HCT116 (cell line): ENCODE measurements around the gene USO1. TPM values are rescaled to one million over a fixed set of nuclear protein-coding genes. Genes with fewer than 3 reads are reported as not detected.
"Not testable (repeated sequence)": the region's sequence is repeated elsewhere in the genome, so short reads cannot be mapped to it uniquely, and the experiment has no call there.

ENCODE experiments used
- ATAC-seq: fragments of 200-7000 bp; cut with Tn5 transposase; 2 replicates; pipeline ENCODE4 v1.9.1; 2020; ENCODE audit warnings: mild to moderate bottlenecking, moderate library complexity
- BruUV-seq: library from RNA; stranded (reverse); fragments of 400-500 nt; replicated peaks from 2 replicates; lab custom pipeline; 2021; lab: Mats Ljungman, UMichigan
- CTCF ChIA-PET: fragments of 300-600 bp; sonication (Branson Sonifier 250); formaldehyde crosslinking; loops from one replicate; lab custom pipeline; 2021; ENCODE audit warnings: antibody characterized with exemption; lab: Charles Lee
- POLR2A ChIA-PET: fragments of 300-600, 350-600 bp; sonication (Branson Sonifier 250); formaldehyde crosslinking; loops from one replicate; lab custom pipeline; 2021; ENCODE audit warnings: antibody characterized with exemption; lab: Charles Lee
- RAD21 ChIA-PET, 2 experiments: fragments of 300-600 bp; sonication (Branson Sonifier 250); formaldehyde crosslinking; loops; one replicate each; lab custom pipeline; 2023; ENCODE audit warnings: low total read pairs in 2 of 2; ENCODE audit not compliant: uncharacterized antibody in 2 of 2, unreplicated experiment in 2 of 2, low non-redundant PET in 1 of 2; lab: Charles Lee
- DNase-seq: peaks from one replicate; pipeline ENCODE4 v3.0.0-alpha.2; 2010; ENCODE audit warnings: low read depth, low spot score
- H2AFZ ChIP-seq: fragments of 200-600 bp; shearing (Covaris generic), sonication (generic); 2 replicates; pipeline ENCODE4 v1.6.1; 2017; ENCODE audit warnings: low read depth, mixed run types, mixed read lengths, antibody characterized with exemption, low read length; ENCODE audit not compliant: poor library complexity, severe bottlenecking
- H3K27ac ChIP-seq: 2 replicates; pipeline ENCODE4 v1.5.1; 2012; ENCODE audit warnings: low read depth, low read length
- H3K27me3 ChIP-seq: fragments of 200-600 bp; sonication (generic); 2 replicates; pipeline ENCODE4 v1.6.1; 2016; ENCODE audit warnings: mixed run types, low read length, mixed read lengths; ENCODE audit not compliant: insufficient read depth
- H3K36me3 ChIP-seq, 2 experiments: fragments of 200-500 bp in 1 of 2; fragments of 200-600 bp in 1 of 2; sonication (Bioruptor generic) in 1 of 2; sonication (generic) in 1 of 2; 2 replicates each; pipeline versions ENCODE4 v1.5.1 to v1.6.1; 2014 to 2016; ENCODE audit warnings: low read length in 2 of 2, inconsistent platforms in 1 of 2, mixed read lengths in 1 of 2, mixed run types in 1 of 2; ENCODE audit not compliant: insufficient read depth in 2 of 2, control insufficient read depth in 1 of 2
- H3K4me1 ChIP-seq, 2 experiments: fragments of 200-600 bp in 1 of 2; sonication (generic) in 1 of 2; 2 replicates each; pipeline versions ENCODE4 v1.5.1 to v1.6.1; 2012 to 2017; ENCODE audit warnings: low read length in 2 of 2, inconsistent platforms in 1 of 2, mild to moderate bottlenecking in 1 of 2, mixed read lengths in 1 of 2, mixed run types in 1 of 2, moderate library complexity in 1 of 2; ENCODE audit not compliant: insufficient read depth in 2 of 2, control insufficient read depth in 1 of 2
- H3K4me2 ChIP-seq: fragments of 200-600 bp; sonication (generic); 2 replicates; pipeline ENCODE4 v1.6.1; 2017; ENCODE audit warnings: mixed run types, low read length, mixed read lengths
- H3K4me3 ChIP-seq, 2 experiments: fragments of 200-600 bp in 1 of 2; sonication (generic) in 1 of 2; replicated peaks in 1 of 2; 2 replicates each; pipeline ENCODE4 v1.5.1; 2011 to 2016; ENCODE audit warnings: low read length in 2 of 2, control low read depth in 1 of 2, low read depth in 1 of 2, mild to moderate bottlenecking in 1 of 2, mixed read lengths in 1 of 2, mixed run types in 1 of 2
- H3K79me2 ChIP-seq: fragments of 200-600 bp; sonication (generic); 2 replicates; pipeline ENCODE4 v1.6.1; 2017; ENCODE audit warnings: mild to moderate bottlenecking, mixed run types, low read length, moderate library complexity, mixed read lengths; ENCODE audit not compliant: insufficient read depth
- H3K9ac ChIP-seq: fragments of 200-600 bp; sonication (generic); 2 replicates; pipeline ENCODE4 v1.6.1; 2016; ENCODE audit warnings: low read length, mixed read lengths
- H3K9me2 ChIP-seq: fragments of 200-600 bp; sonication (generic), shearing (Covaris generic); 2 replicates; pipeline ENCODE4 v1.6.1; 2017; ENCODE audit warnings: mixed run types, mild to moderate bottlenecking, moderate library complexity; ENCODE audit not compliant: insufficient read depth
- H3K9me3 ChIP-seq, 2 experiments: fragments of 200-500 bp in 1 of 2; fragments of 200-600 bp in 1 of 2; sonication (Bioruptor generic) in 1 of 2; sonication (generic) in 1 of 2; 2 replicates each; pipeline ENCODE4 v1.6.1; 2014 to 2017; ENCODE audit warnings: low read length in 2 of 2, mixed read lengths in 2 of 2, inconsistent platforms in 1 of 2, low read depth in 1 of 2, mild to moderate bottlenecking in 1 of 2, mixed run types in 1 of 2, moderate library complexity in 1 of 2; ENCODE audit not compliant: control insufficient read depth in 1 of 2, insufficient read depth in 1 of 2
- H4K20me1 ChIP-seq: fragments of 200-600 bp; sonication (generic), shearing (Covaris generic); 2 replicates; pipeline ENCODE4 v1.6.1; 2017; ENCODE audit warnings: mixed run types, mild to moderate bottlenecking, moderate library complexity; ENCODE audit not compliant: insufficient read depth
- ATF3 ChIP-seq: IDR thresholded peaks from 2 replicates; pipeline ENCODE4 v1.6.1; 2012
- CBX3 ChIP-seq: IDR thresholded peaks from 2 replicates; pipeline ENCODE4 v1.6.1; 2012; ENCODE audit warnings: low read depth
- EGR1 ChIP-seq: IDR thresholded peaks from 2 replicates; pipeline ENCODE4 v1.6.1; 2012; ENCODE audit warnings: low read depth
- FOSL1 ChIP-seq: IDR thresholded peaks from 2 replicates; pipeline ENCODE4 v1.6.1; 2012; ENCODE audit warnings: low read depth
- MAX ChIP-seq: IDR thresholded peaks from 2 replicates; pipeline ENCODE4 v1.6.1; 2012
- RAD21 ChIP-seq: IDR thresholded peaks from 2 replicates; pipeline ENCODE4 v1.6.1; 2012; ENCODE audit warnings: low read depth, mild to moderate bottlenecking
- SRF ChIP-seq: IDR thresholded peaks from 2 replicates; pipeline ENCODE4 v1.6.1; 2012; ENCODE audit warnings: low read depth
- intact Hi-C: fragments of 100-400 bp; cut with micrococcal nuclease; formaldehyde crosslinking; loops from 2 replicates; pipeline ENCODE4 v1.10.0; 2022
- total RNA-seq: library from RNA; stranded (reverse); gene quantifications from one replicate; pipeline ENCODE4 v1.2.1, GENCODE V29; 2021; ENCODE audit not compliant: unreplicated experiment

USO1 gene
- total RNA-seq, 1 experiment from 2014 or later = 72.7 TPM

GRCh38 chr4:75715105-75715799 is 9.1 kb upstream of the USO1 start:
- TF ChIP-seq CBX3 (no peak), MAX (no peak), ATF3 (no peak), RAD21 (no peak), FOSL1 (no peak), EGR1 (no peak), SRF (no peak)
- RAD21 ChIA-PET = no interaction called here
- Histone ChIP-seq H3K79me2 (no peaks in the 10 kb centered on the region), H3K36me3 (0 out of 4 replicates have a peak, but pooled peaks cover 0 to 3% of the 10 kb centered on the region in 2 experiments), H3K27ac (no peak overlapping the region), H3K9ac (no peak overlapping the region), H3K4me1 (peaks cover 8 to 21% of the 10 kb centered on the region in 2 experiments; a peak in 3 of 4 replicates), H3K9me3 (no peaks in the 10 kb centered on the region), H2AFZ (no peak overlapping the region), H4K20me1 (no peaks in the 10 kb centered on the region), H3K4me2 (no peak overlapping the region), H3K9me2 (no peaks in the 10 kb centered on the region), H3K27me3 (no peaks in the 10 kb centered on the region), H3K4me3 (no peak overlapping the region)
- no peak for ATAC-seq
- no peak for DNase-seq
- CTCF ChIA-PET = interaction anchor here (1.3 to 1.5 kb wide), 2 partner anchors 9 kb away, joined by 3 read pairs; partner anchors contain the start of gene USO1
- no TSS peak for BruUV-seq
- intact Hi-C loops = no loop called here
- POLR2A ChIA-PET = interaction anchor here (1.3 kb wide), 1 partner anchor 9 kb away, joined by 5 read pairs; the partner anchor contains the start of gene USO1

- BruUV-seq, H2AFZ ChIP-seq, ATAC-seq, H3K9me3 ChIP-seq, H3K79me2 ChIP-seq, H3K4me3 ChIP-seq, RAD21 ChIA-PET, H3K27me3 ChIP-seq, H3K4me2 ChIP-seq, H3K9ac ChIP-seq, intact Hi-C loops, H3K9me2 ChIP-seq, H3K36me3 ChIP-seq, H3K27ac ChIP-seq, H4K20me1 ChIP-seq, DNase-seq: not testable (repeated sequence)
- ChIA-PET POLR2A (interaction anchor here (1.3 kb wide), 1 partner anchor 8 kb away, joined by 5 read pairs; the partner anchor contains the start of gene USO1), CTCF (interaction anchor here (1.3 kb wide), 1 partner anchor 8 kb away, joined by 3 read pairs; the partner anchor contains the start of gene USO1)
- H3K4me1 ChIP-seq = peaks cover 8 to 21% of the 10 kb centered on the region in 2 experiments; a peak in 3 of 4 replicates
Observed at GRCh38 chr4:75716054-75716453, 8.3 kb upstream of the USO1 start.
